Stimulated activated naive B cell treated with anti-CD40 and anti-IgM and Interleukin-4, amounts not matched to agents 10 μg/mL and 1 μg/mL and 100 μg/mL, for 72 hours (primary cell): ENCODE measurements around the gene COL1A1.
A peak's percentile ranks its signal among the peaks of the same experiment; 100 is the strongest.

Experiments used
- ATAC-seq, 2 donors: fragments of 150-1000 bp; cut with Tn5 transposase; replicated peaks; 2 replicates each; pipeline ENCODE4 v1.10.0; 2021; ENCODE audit warnings: moderate library complexity in 1 of 2
- DNase-seq: peaks from one replicate; pipeline ENCODE4 v3.0.0; 2021
- H3K27ac Mint-ChIP-seq: one replicate; pipeline ENCODE4 v1.8.0; 2022; ENCODE audit warnings: mild to moderate bottlenecking, mixed read lengths
- H3K27me3 Mint-ChIP-seq, 2 donors: one replicate each; pipeline ENCODE4 v1.8.0; 2022; ENCODE audit warnings: mixed read lengths in 2 of 2
- H3K36me3 Mint-ChIP-seq, 2 donors: one replicate each; pipeline ENCODE4 v1.8.0; 2022; ENCODE audit warnings: mixed read lengths in 2 of 2, mild to moderate bottlenecking in 1 of 2
- H3K4me1 Mint-ChIP-seq, 2 donors: one replicate each; pipeline ENCODE4 v1.8.0; 2022; ENCODE audit warnings: mixed read lengths in 2 of 2, mild to moderate bottlenecking in 1 of 2
- H3K4me3 Mint-ChIP-seq, 2 donors: one replicate each; pipeline ENCODE4 v1.8.0; 2022; ENCODE audit warnings: mild to moderate bottlenecking in 2 of 2, mixed read lengths in 2 of 2, moderate library complexity in 1 of 2
- H3K9me3 Mint-ChIP-seq, 2 donors: one replicate each; pipeline ENCODE4 v1.8.0; 2022; ENCODE audit warnings: mixed read lengths in 2 of 2, mild to moderate bottlenecking in 1 of 2

The COL1A1 gene

GRCh38 chr17:50199211-50199802 lies 2.1 kb downstream of the COL1A1 start:
- Mint-ChIP-seq H3K4me1 (peaks cover 30 to 47% of the 10 kb centered on the region in 2 donors), H3K36me3 (peaks cover 0 to 1% of the 10 kb centered on the region in 2 donors), H3K9me3 (no peaks in the 10 kb centered on the region), H3K4me3 (no peak overlapping the region), H3K27ac (no peak overlapping the region), H3K27me3 (peaks cover 39 to 40% of the 10 kb centered on the region in 2 donors)
- ATAC-seq (no peak), DNase-seq (no peak)

GRCh38 chr17:50198026-50198669 lies 3.3 kb downstream of the COL1A1 start:
- H3K9me3 Mint-ChIP-seq = no peaks in the 10 kb centered on the region
- peak; percentile 50 for ATAC-seq
- H3K4me1 Mint-ChIP-seq = peaks cover 38 to 54% of the 10 kb centered on the region in 2 donors
- DNase-seq = peak; percentile 56
- peaks cover 0 to 1% of the 10 kb centered on the region in 2 donors for H3K36me3 Mint-ChIP-seq
- H3K4me3 Mint-ChIP-seq = no peak overlapping the region
- peaks cover 33 to 38% of the 10 kb centered on the region in 2 donors for H3K27me3 Mint-ChIP-seq
- no peak overlapping the region for H3K27ac Mint-ChIP-seq

GRCh38 chr17:50196826-50197225 lies 4.6 kb downstream of the COL1A1 start:
- no peak overlapping the region for H3K4me3 Mint-ChIP-seq
- no peaks in the 10 kb centered on the region for H3K9me3 Mint-ChIP-seq
- DNase-seq = no peak
- H3K27ac Mint-ChIP-seq = peak overlapping the region; percentile 25
- peaks cover 20 to 25% of the 10 kb centered on the region in 2 donors for H3K27me3 Mint-ChIP-seq
- no peak for ATAC-seq
- H3K36me3 Mint-ChIP-seq = peaks cover 0 to 1% of the 10 kb centered on the region in 2 donors
- peaks cover 48 to 65% of the 10 kb centered on the region in 2 donors for H3K4me1 Mint-ChIP-seq

- no peak overlapping the region for H3K27ac Mint-ChIP-seq
- H3K9me3 Mint-ChIP-seq = no peaks in the 10 kb centered on the region
- H3K4me3 Mint-ChIP-seq = no peak overlapping the region
Measured at GRCh38 chr17:50196036-50196435, 5.4 kb downstream of the COL1A1 start.

GRCh38 chr17:50194934-50195865 lies 6.2 kb downstream of the COL1A1 start:
- DNase-seq = no peak
- Mint-ChIP-seq H3K4me3 (no peak overlapping the region), H3K9me3 (no peaks in the 10 kb centered on the region), H3K4me1 (peaks cover 43 to 58% of the 10 kb centered on the region in 2 donors), H3K27me3 (peaks cover 6 to 13% of the 10 kb centered on the region in 2 donors), H3K27ac (peak overlapping the region; percentile 52), H3K36me3 (peaks cover 0 to 1% of the 10 kb centered on the region in 2 donors)
- no peak for ATAC-seq

More at GRCh38 chr17:50196036-50196435, 5.4 kb downstream of the COL1A1 start:
- Mint-ChIP-seq H3K27me3 (peaks cover 12 to 17% of the 10 kb centered on the region in 2 donors), H3K36me3 (peaks cover 0 to 1% of the 10 kb centered on the region in 2 donors), H3K4me1 (peaks cover 45 to 61% of the 10 kb centered on the region in 2 donors)
- DNase-seq = no peak
- ATAC-seq = no peak

GRCh38 chr17:50194140-50194933 lies 7.1 kb downstream of the COL1A1 start:
- DNase-seq = no peak
- H3K27ac Mint-ChIP-seq = no peak overlapping the region
- peaks cover 6 to 13% of the 10 kb centered on the region in 2 donors for H3K27me3 Mint-ChIP-seq
- H3K9me3 Mint-ChIP-seq = no peaks in the 10 kb centered on the region
- peaks cover 39 to 59% of the 10 kb centered on the region in 2 donors for H3K4me1 Mint-ChIP-seq
- H3K4me3 Mint-ChIP-seq = no peak overlapping the region
- peaks cover 0 to 1% of the 10 kb centered on the region in 2 donors for H3K36me3 Mint-ChIP-seq
- ATAC-seq = no peak

- Mint-ChIP-seq H3K9me3 (no peaks in the 10 kb centered on the region), H3K27ac (peak overlapping the region; percentile 20), H3K4me1 (peaks cover 36 to 52% of the 10 kb centered on the region in 2 donors), H3K36me3 (peaks cover 0 to 1% of the 10 kb centered on the region in 2 donors), H3K27me3 (peaks cover 0 to 5% of the 10 kb centered on the region in 2 donors), H3K4me3 (peak overlapping the region; percentile 31 to 37)
- DNase-seq = peak; percentile 39
- ATAC-seq = peak; percentile 80 to 83
Measured at GRCh38 chr17:50192618-50193291, 8.7 kb downstream of the COL1A1 start.

- no peak for ATAC-seq
- H3K27me3 Mint-ChIP-seq = no peaks in the 10 kb centered on the region
Measured at GRCh38 chr17:50192144-50192617, 9.2 kb downstream of the COL1A1 start.

GRCh38 chr17:50191359-50192143 lies 9.9 kb downstream of the COL1A1 start:
- DNase-seq = no peak
- H3K27ac Mint-ChIP-seq = no peak overlapping the region
- peaks cover 0 to 1% of the 10 kb centered on the region in 2 donors for H3K36me3 Mint-ChIP-seq
- no peak overlapping the region for H3K4me3 Mint-ChIP-seq
- ATAC-seq = no peak
- peaks cover 35 to 52% of the 10 kb centered on the region in 2 donors for H3K4me1 Mint-ChIP-seq
- no peaks in the 10 kb centered on the region for H3K27me3 Mint-ChIP-seq
- no peaks in the 10 kb centered on the region for H3K9me3 Mint-ChIP-seq

More at GRCh38 chr17:50192144-50192617, 9.2 kb downstream of the COL1A1 start:
- H3K4me3 Mint-ChIP-seq = no peak overlapping the region
- H3K27ac Mint-ChIP-seq = no peak overlapping the region
- peaks cover 36 to 52% of the 10 kb centered on the region in 2 donors for H3K4me1 Mint-ChIP-seq
- DNase-seq = no peak
- H3K36me3 Mint-ChIP-seq = peaks cover 0 to 1% of the 10 kb centered on the region in 2 donors
- H3K9me3 Mint-ChIP-seq = no peaks in the 10 kb centered on the region

GRCh38 chr17:50190603-50191358 lies 10.7 kb downstream of the COL1A1 start:
- DNase-seq (no peak), ATAC-seq (no peak)
- Mint-ChIP-seq H3K27ac (peak overlapping the region; percentile 32), H3K36me3 (no peaks in the 10 kb centered on the region), H3K27me3 (no peaks in the 10 kb centered on the region), H3K4me3 (no peak overlapping the region), H3K4me1 (peaks cover 32 to 46% of the 10 kb centered on the region in 2 donors), H3K9me3 (no peaks in the 10 kb centered on the region)

GRCh38 chr17:50190293-50190602 lies 11.2 kb downstream of the COL1A1 start:
- DNase-seq (no peak), ATAC-seq (no peak)
- no peaks in the 10 kb centered on the region for H3K9me3 Mint-ChIP-seq
- H3K27ac Mint-ChIP-seq = no peak overlapping the region
- H3K36me3 Mint-ChIP-seq = no peaks in the 10 kb centered on the region
- H3K27me3 Mint-ChIP-seq = no peaks in the 10 kb centered on the region
- H3K4me1 Mint-ChIP-seq = peaks cover 31 to 46% of the 10 kb centered on the region in 2 donors
- H3K4me3 Mint-ChIP-seq = no peak overlapping the region
